Uterus (tissue), 2 donors: ENCODE measurements around the gene PTCH1.

Experiments
- POLR2A ChIP-seq, 2 donors: fragments of 450-650 bp; IDR thresholded peaks; one replicate each; pipeline ENCODE4 v1.6.1; 2016; ENCODE audit warnings: antibody characterized with exemption in 2 of 2, mild to moderate bottlenecking in 1 of 2, moderate library complexity in 1 of 2
- TF ChIP-seq, protein P1 (sequence below), 4 experiments: fragments of 200-600 bp in 2 of 4; fragments of 450-650 bp in 2 of 4; sonication (generic) in 2 of 4; IDR thresholded peaks; one replicate each; pipeline ENCODE4 v1.5.1; 2016 to 2019; ENCODE audit warnings: antibody characterized with exemption in 4 of 4, mild to moderate bottlenecking in 2 of 4, moderate library complexity in 1 of 4

- no peak for TF ChIP-seq POLR2A (IDR thresholded peaks at IDR 0.05)
- TF ChIP-seq, protein P1, sequence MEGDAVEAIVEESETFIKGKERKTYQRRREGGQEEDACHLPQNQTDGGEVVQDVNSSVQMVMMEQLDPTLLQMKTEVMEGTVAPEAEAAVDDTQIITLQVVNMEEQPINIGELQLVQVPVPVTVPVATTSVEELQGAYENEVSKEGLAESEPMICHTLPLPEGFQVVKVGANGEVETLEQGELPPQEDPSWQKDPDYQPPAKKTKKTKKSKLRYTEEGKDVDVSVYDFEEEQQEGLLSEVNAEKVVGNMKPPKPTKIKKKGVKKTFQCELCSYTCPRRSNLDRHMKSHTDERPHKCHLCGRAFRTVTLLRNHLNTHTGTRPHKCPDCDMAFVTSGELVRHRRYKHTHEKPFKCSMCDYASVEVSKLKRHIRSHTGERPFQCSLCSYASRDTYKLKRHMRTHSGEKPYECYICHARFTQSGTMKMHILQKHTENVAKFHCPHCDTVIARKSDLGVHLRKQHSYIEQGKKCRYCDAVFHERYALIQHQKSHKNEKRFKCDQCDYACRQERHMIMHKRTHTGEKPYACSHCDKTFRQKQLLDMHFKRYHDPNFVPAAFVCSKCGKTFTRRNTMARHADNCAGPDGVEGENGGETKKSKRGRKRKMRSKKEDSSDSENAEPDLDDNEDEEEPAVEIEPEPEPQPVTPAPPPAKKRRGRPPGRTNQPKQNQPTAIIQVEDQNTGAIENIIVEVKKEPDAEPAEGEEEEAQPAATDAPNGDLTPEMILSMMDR (IDR thresholded peaks at IDR 0.05): no peak
Observed at GRCh38 chr9:95517559-95518425, 1.0 kb upstream of the PTCH1 start.
